GM12874 (cell line): Measurements from ENCODE around the gene TCERG1L.

Experiments used
- TF ChIP-seq, protein P1 (sequence below): IDR thresholded peaks from 2 replicates; pipeline ENCODE4 v1.5.1; 2011; ENCODE audit warnings: low read depth, mild to moderate bottlenecking, control low read depth, low read length, moderate library complexity; ENCODE audit not compliant: insufficient read depth

The TCERG1L gene

DNA sequence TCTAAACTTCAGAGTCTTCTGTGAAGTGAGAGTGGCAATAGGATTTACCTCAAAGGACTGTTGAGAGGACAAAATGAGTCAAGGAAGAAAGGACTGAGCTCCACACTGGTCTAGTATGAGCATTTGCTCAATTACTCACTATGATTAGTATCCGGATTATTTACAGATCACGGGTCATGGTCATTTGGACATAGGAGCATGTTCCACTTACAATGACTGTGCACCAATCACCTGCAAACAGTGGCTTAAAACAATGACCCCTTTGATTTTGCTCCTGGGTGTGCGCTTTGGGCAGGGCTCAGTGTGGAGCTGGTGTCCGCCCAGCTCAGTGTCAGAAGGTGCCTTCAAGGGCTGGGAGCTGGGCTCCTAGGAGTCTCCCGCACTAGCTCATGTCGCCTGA, 225.4 kb downstream of the TCERG1L start:
- TF ChIP-seq, protein P1, sequence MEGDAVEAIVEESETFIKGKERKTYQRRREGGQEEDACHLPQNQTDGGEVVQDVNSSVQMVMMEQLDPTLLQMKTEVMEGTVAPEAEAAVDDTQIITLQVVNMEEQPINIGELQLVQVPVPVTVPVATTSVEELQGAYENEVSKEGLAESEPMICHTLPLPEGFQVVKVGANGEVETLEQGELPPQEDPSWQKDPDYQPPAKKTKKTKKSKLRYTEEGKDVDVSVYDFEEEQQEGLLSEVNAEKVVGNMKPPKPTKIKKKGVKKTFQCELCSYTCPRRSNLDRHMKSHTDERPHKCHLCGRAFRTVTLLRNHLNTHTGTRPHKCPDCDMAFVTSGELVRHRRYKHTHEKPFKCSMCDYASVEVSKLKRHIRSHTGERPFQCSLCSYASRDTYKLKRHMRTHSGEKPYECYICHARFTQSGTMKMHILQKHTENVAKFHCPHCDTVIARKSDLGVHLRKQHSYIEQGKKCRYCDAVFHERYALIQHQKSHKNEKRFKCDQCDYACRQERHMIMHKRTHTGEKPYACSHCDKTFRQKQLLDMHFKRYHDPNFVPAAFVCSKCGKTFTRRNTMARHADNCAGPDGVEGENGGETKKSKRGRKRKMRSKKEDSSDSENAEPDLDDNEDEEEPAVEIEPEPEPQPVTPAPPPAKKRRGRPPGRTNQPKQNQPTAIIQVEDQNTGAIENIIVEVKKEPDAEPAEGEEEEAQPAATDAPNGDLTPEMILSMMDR: no peak

DNA sequence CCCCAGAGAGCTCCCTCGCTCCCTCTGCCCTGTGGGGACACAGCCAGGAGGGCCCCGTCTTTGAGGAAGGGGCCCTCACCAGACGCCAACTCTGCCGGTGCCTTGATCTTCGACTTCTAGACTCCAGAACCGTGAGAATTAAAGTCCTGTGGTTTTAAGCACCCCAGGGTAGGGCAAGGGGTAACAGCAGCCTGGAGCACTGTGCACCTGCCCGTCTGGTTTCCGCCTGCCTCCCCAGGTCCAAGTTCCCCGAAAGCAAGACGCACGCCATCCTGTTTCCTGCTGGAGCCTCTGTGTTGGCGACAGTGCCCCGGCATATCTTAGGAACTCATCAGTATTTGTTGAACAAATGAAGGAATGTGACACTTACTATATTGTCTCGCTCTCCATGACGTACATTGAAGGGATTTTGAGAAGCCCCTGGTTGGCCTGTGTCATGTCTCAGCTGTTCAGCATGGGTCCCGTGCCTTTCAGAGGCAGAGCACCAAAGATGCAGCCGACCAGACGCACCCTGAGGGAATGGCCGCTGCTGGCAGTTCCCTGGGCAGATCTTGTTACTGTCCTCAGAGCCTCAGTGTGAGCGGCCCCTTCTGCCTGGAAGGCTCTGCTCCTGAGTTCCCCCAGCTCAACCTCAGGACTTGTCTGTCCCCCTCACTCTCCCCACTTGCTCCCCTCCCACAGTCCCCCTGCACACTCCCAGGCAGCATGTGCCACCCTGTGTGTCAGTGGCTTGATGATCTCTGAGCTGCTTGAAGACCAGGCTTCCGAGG, 226.2 kb downstream of the TCERG1L start:
- TF ChIP-seq, protein P1: no peak

DNA sequence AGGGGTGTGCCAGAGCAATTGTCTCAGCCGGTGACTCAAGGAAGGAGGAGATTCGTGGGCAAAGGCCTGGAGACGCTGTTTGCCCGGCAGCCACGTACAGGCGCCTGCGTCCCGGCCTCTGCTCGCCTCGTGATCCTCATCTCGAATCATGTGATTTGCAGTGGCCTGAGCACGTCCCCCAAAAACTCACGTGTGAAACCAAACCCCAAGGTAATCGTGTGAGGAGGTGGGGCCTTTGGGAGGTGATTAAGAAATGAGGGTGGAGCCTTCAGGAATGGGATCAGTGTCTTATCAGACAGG, 226.8 kb downstream of the TCERG1L start:
- TF ChIP-seq, protein P1: no peak

DNA sequence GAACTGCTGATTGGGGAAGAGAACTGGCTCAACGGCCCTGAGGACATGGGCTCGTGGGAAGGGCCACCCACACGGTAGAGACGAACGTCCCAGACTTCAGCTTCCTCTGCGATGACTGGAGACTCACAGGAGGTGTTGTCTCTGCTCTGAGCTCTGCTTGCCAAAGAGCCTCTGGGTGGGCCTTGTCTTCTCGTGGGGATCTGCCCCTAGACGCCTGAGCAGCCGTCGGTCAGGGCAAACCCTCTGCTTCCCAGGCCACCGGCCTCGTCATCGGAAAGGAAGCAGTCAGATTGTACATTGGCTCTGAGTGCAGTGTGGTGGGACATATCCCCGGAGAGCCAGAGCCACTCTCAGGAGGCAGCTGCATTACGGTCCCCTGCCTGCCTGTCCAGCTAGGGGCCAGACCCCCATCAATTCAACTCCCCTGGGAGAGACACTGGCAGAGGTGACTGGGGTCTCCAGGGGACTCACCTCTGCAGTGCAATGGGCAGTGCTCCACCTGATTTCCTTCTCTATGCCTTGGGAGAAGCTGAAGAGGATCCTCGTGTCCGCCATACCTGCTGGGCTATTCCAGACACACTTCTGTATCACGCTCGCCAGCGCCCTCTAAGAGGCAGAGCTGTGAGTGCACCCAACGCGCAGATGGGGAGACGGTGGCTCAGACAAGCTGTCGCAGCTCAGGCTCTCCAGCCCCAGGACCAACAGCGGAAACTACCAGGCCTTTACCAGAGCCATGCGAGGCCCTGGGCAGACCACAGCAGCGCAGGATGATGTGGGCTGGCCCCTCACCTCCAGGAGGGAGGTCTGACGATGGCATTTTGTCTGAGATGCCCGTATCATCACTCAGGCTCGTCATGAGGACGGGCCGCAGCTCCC, 227.4 kb downstream of the TCERG1L start:
- TF ChIP-seq, protein P1: no peak

DNA sequence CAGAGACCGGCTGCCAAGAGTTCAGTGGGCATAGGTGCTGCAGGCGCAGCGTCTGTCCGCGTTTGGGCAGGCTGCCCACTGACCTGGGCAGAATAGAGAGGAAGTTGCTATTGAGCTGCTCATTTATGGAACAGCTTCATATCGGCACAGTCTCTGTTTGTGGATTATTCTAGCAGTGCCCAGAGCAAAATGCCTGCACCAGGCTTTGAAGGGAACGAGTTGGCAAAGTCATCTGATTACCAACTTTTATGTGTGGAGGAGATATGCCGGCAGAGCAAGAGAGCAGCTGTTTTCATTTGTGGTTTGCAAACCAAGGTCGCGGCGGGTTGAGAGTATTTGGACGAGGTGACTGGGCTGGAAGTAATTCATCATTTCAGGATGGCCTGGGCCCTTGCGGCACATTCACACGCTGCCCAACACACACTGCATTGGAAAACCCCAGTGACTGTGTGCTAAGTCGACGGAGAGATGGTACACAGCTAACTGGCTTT, 228.5 kb downstream of the TCERG1L start:
- TF ChIP-seq, protein P1: no peak

DNA sequence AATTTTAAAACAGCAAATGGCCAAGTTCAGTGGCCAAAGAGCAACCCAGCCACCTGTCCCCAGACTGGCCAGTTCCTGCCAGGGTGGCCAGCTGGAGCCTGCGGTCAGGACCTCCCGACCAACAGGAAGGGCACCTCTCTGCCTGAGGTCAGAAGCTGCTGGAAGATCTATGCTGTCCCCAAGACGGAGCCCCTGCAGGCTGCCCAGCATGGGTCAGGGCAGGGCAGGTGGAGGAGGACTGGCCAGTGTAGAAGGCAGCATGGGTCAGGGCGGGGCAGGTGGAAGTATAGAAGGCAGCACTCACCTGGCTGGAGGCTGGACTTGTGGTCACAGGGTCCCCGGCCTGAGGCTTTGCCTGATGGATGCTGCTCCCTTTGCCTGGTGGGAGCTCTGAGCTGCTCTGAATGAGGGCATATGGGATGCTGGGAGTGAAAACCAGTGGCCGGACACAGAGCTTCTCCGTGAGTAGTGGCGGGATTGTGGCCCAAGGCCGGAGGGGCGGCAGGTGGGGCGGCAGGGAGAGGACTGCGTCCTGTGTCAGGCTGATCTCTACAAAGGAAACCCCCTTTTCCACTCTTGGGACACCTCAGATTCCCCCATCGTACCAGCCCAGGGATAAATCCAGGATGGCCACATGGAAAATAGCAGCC, 229.2 kb downstream of the TCERG1L start:
- TF ChIP-seq, protein P1: no peak

DNA sequence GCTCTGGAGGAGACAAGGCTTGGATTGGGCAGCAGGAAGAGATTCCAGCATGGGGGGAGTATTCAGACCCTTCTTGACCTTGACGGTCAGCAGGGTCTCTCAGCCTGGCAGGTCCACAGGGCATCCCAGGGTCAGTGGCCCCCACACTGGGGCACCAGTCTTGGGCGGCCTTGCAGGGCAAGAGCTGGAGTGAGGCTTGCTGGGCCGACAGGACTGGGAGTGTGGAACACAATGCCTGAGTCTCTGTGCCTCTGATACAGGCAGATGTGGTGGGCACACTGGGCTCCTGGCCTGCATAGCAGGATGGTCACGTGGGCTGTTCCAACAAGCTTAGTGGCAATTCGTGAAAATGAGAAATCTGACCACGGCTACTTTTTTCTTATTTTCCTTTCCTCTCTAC, 229.7 kb downstream of the TCERG1L start:
- TF ChIP-seq, protein P1: no peak
